Measurements from ENCODE around the gene TCF23.

The TCF23 gene

DNA sequence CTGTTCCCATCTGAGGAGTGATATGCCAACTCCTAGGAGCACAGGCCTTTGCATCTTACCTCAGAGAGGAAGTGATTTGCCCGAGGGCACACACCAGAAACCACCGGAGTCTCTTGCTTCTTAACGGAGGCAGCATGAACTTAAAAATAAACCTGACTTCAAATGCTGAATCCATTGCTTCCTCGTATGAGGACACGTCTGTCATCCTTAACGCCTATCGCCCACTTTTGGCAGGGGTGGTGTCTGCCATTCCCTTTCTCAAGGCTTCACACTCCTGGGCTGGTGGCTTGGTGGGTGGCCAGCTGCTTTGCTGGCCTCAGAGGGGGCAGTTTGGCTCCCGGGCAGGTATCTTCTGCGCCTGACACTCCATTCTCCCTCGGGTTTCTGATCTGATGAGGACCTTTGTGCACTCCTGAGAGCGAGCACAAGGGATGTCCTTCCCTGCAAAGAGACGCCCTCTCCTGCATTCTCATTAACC, 13.3 kb upstream of the TCF23 start:
- Histone ChIP-seq H3K36me3 (ENCODE audit: insufficient read depth, low read length) (peaks cover 8% of the 10 kb centered on the region), H3K4me1 (ENCODE audit: insufficient read depth, low read length) (peaks cover 6% of the 10 kb centered on the region; the same call in 1 of the 2 replicates), H3K9ac (ENCODE audit: low read depth, low read length) (no peak overlapping the region), H3K9me3 (ENCODE audit: control insufficient read depth, insufficient read depth, low read length) (no peaks in the 10 kb centered on the region)

DNA sequence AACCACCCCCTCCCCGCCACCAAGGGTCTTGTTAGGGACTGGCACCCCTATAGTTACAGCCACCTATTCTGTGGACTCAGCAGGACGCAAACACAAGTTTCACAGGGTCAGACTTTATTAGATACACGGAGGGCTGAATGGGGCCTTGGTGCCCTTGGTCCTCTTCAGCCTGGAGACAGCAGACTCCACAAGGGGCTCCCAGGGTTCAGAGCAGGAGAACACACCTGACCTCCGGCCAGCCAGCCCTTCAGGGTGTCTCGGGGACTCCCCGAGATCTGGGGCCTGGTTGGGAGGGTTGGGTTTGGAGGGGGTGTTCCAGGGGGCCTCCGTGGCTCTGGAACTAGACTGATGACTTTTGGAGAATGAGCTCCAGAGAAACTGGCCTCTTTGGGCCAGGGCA, 12.1 kb upstream of the TCF23 start:
- H3K4me1 ChIP-seq (ENCODE audit: insufficient read depth, low read length) = peaks cover 6% of the 10 kb centered on the region; the same call in 1 of the 2 replicates
- peaks cover 7% of the 10 kb centered on the region for H3K36me3 ChIP-seq (ENCODE audit: insufficient read depth, low read length)
- no peak overlapping the region for H3K9ac ChIP-seq (ENCODE audit: low read depth, low read length)

DNA sequence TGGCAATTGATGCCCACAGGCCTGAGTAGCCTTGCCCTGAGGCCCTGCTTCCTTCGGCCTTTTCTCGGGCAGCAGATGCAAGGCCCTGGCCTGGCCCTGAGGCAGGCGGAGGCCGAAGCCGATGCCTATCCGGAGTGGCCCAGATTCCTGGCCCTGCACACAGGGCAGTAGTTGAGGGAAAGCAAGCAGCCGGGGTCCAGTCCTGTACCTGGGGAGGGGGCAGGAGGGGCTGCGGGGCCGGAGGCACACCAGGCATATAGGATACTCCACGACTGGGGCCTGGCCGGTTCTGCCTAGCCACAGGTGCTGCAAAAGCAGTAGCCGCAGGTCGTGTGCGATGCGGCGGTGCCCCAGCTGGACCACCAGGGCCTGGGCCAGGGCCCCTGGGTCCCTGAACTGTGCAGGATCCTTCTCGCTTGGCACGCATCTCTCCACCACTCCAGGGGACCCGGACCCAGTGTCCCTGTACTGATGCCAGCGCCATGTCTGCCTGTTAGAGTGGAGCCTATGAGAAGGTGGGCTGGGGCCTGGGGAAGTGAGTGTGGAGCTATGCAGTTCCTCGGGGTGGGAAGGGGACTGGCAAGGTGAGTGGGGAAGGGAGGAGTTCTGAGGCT, 11.4 kb upstream of the TCF23 start:
- Histone ChIP-seq H3K4me1 (ENCODE audit: insufficient read depth, low read length) (peaks cover 6% of the 10 kb centered on the region; the same call in 1 of the 2 replicates), H3K36me3 (ENCODE audit: insufficient read depth, low read length) (peaks cover 2% of the 10 kb centered on the region)

More for the DNA sequence above, 12.1 kb upstream of the TCF23 start:
- H3K9me3 ChIP-seq (ENCODE audit: control insufficient read depth, insufficient read depth, low read length) = no peaks in the 10 kb centered on the region

DNA sequence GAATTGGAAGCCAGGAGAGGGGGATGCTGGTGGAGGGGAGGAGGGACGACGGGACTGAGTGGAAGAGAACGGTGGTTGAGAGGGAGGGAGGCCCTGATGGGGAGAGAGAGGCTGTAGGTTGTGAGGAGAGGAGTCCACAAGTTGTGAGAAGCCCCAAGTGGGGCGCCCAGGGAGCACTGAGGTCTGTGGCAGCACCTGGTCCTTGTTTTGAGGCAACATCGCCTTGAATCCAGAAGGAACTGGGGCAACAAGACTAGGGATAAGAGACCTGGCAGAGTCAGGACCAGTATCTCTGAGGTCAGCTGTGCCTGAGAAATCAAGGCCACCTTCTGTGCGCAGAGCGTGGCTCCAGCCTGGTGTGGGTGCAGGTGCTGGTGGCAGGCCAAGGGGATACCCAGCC, 10.7 kb upstream of the TCF23 start:
- no peaks in the 10 kb centered on the region for H3K9me3 ChIP-seq (ENCODE audit: control insufficient read depth, insufficient read depth, low read length)
- H3K4me1 ChIP-seq (ENCODE audit: insufficient read depth, low read length) = peaks cover 6% of the 10 kb centered on the region; the same call in 1 of the 2 replicates
- H3K9ac ChIP-seq (ENCODE audit: low read depth, low read length) = no peak overlapping the region

More for the DNA sequence above, 11.4 kb upstream of the TCF23 start:
- Histone ChIP-seq H3K9ac (ENCODE audit: low read depth, low read length) (no peak overlapping the region), H3K9me3 (ENCODE audit: control insufficient read depth, insufficient read depth, low read length) (no peaks in the 10 kb centered on the region)

DNA sequence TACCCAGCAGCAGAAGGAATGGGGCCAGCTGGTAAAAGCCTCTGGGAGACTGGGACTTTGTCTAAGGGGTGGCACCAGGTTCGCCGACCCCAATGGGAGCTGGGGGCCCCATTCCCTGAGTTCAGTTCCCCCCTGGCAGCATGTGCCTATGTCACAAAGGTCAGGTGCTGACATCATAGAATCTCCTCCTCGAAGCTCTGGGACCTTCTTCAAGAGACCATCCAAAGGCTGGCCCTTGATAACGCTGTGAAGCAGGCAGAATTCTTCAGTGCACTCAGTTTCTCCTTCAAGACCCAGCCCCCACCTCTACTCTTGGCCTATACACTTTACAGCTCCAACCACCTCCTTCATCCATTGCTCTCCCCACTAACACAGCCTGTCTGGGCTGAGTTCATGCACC, 9.5 kb upstream of the TCF23 start, which contains the start of gene PRR30:
TSS of gene PRR30 (minus strand) at position 101 of the 400 bp plus-strand sequence. CDS start 1,081 bp downstream, outside the sequence.
- H3K4me1 ChIP-seq (ENCODE audit: insufficient read depth, low read length) = no peaks in the 10 kb centered on the region
- no peaks in the 10 kb centered on the region for H3K9me3 ChIP-seq (ENCODE audit: control insufficient read depth, insufficient read depth, low read length)
- H3K9ac ChIP-seq (ENCODE audit: low read depth, low read length) = no peak within 1 kb of the TSS
- H3K36me3 ChIP-seq (ENCODE audit: insufficient read depth, low read length) = no peaks in the 10 kb centered on the region

More for the DNA sequence above, 10.7 kb upstream of the TCF23 start:
- H3K36me3 ChIP-seq (ENCODE audit: insufficient read depth, low read length) = no peaks in the 10 kb centered on the region

DNA sequence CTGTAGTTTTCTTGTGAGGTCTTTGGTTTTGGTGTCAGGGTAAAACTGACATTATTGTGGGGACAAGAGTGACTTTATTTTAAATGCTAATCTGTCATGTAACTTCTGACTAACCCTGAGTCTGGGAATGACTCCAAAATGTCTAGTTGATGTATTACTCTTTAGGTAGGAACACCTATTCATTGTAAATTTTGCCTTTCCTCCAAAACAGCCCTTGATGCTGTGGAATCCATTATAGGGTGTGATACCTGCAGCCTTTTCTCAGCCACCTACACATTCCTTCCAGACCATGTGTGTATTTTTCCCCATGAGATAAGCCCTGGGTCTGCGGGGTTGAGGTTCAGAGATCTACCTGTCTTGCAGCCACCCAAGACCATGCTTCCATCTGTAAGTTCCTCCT, 5.5 kb upstream of the TCF23 start:
- H3K9me3 ChIP-seq (ENCODE audit: control insufficient read depth, insufficient read depth, low read length) = no peaks in the 10 kb centered on the region
- no peak overlapping the region for H3K9ac ChIP-seq (ENCODE audit: low read depth, low read length)
- no peaks in the 10 kb centered on the region for H3K36me3 ChIP-seq (ENCODE audit: insufficient read depth, low read length)
- H3K4me1 ChIP-seq (ENCODE audit: insufficient read depth, low read length) = no peaks in the 10 kb centered on the region

DNA sequence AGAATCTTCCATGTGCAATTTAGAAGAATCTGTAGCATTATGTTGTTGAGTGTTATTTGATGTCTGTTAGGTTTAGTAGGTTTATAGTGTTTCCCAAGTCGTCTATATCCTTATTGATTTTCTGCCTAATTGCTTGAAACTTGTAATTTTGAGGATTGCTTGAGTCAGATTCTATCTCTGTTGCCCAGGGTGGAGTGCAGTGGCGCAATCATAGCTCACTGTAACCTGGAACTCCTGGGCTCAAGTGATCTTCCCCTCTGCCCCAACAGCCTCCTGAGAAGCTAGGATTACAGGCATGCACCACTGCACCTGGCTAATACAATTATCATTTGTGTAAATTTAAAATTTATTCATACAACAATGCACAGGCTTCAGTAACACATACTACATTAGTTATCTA, 3.1 kb upstream of the TCF23 start:
- Histone ChIP-seq H3K9ac (ENCODE audit: low read depth, low read length) (no peak overlapping the region), H3K36me3 (ENCODE audit: insufficient read depth, low read length) (no peaks in the 10 kb centered on the region), H3K9me3 (ENCODE audit: control insufficient read depth, insufficient read depth, low read length) (no peaks in the 10 kb centered on the region), H3K4me1 (ENCODE audit: insufficient read depth, low read length) (no peaks in the 10 kb centered on the region)

DNA sequence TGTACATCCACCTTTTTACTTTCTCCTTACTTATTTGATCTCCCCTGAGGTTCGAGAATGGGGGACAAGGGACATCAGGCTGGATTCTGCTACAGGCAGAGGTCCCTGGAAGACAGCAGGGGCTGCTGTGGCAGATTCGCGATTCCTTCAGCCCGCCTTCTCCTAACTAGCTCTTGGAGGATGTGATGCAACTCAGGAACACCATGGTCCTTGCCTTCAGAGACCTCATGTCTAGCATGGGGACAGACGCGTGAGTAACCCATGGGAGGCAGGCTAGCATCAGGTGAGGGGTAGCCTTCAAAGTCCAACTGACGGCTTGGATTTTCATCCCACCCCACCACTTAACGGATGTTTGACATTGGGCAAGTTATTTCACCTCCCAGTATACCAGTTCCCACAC, 869 bp upstream of the TCF23 start:
- no peaks in the 10 kb centered on the region for H3K36me3 ChIP-seq (ENCODE audit: insufficient read depth, low read length)
- no peaks in the 10 kb centered on the region for H3K9me3 ChIP-seq (ENCODE audit: control insufficient read depth, insufficient read depth, low read length)
- H3K4me1 ChIP-seq (ENCODE audit: insufficient read depth, low read length) = no peaks in the 10 kb centered on the region
- no peak overlapping the region for H3K9ac ChIP-seq (ENCODE audit: low read depth, low read length)

DNA sequence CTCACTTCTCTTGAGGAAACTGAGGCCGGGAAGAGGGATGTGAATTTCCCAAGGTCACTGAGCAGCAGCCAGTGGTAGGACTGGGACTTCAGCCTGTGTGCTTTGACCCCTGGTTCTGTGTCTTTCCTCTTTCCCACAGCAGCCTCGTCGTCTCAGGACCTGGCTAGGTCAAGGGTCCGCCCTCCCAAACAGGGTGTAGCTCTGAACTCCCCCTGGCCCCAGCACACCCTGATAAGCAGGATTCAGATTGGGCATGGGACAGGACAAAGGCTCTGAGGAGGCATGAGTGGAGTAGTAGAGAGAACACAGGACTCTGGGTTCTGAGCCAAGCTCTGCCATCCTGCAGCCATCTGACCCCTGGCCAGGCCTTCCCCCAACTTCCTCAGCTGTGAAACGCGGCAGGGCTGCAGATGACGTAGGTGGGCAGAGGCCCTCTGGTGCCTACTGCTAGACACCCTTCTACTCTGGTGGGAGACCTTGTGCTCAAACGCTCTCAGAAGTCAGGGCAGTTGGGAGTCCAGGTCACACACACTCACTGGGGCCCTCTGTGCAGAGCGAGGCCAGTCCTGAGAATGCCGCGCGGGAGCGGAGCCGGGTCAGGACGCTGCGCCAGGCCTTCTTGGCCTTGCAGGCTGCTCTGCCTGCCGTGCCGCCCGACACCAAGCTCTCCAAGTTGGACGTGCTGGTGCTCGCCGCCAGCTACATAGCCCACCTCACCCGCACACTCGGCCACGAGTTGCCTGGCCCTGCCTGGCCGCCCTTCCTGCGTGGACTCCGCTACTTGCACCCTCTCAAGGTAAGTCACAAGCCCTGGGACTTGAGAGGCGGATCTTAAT, 984 bp downstream of the TCF23 start:
- Histone ChIP-seq H3K36me3 (ENCODE audit: insufficient read depth, low read length) (no peaks in the 10 kb centered on the region), H3K4me1 (ENCODE audit: insufficient read depth, low read length) (no peaks in the 10 kb centered on the region), H3K9ac (ENCODE audit: low read depth, low read length) (no peak overlapping the region), H3K9me3 (ENCODE audit: control insufficient read depth, insufficient read depth, low read length) (no peaks in the 10 kb centered on the region)

DNA sequence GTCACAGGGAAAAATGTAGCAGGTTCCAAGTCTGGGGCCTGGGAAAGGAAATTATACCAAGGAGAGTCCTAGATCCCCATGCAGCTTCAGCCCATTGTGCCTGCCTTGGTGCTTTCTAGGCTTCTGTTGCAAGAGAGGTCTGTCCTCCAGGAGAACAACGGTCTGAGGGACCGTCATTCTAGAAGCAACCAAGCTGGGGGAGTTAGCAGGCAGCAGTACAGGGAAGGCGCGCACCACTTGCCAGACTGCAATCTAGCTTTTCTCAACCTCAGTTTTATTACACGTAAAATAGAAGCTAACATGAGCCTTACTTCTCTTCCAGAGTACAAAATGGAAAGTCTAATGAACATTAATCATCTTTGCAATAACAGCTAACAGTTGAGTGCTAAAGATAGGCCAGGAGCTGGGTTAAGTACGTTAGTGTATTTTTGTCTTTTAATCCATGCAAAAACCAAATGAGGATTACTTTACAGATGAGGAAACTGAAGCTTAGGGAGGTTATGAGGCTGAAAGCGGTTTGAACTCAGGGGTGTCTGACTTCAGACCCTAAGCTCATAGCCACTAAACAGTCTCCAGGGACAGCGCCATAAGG, 1.9 kb downstream of the TCF23 start:
- H3K4me1 ChIP-seq (ENCODE audit: insufficient read depth, low read length) = peaks cover 2% of the 10 kb centered on the region; the same call in 1 of the 2 replicates
- H3K9ac ChIP-seq (ENCODE audit: low read depth, low read length) = no peak overlapping the region
- H3K9me3 ChIP-seq (ENCODE audit: control insufficient read depth, insufficient read depth, low read length) = no peaks in the 10 kb centered on the region
- H3K36me3 ChIP-seq (ENCODE audit: insufficient read depth, low read length) = no peaks in the 10 kb centered on the region

DNA sequence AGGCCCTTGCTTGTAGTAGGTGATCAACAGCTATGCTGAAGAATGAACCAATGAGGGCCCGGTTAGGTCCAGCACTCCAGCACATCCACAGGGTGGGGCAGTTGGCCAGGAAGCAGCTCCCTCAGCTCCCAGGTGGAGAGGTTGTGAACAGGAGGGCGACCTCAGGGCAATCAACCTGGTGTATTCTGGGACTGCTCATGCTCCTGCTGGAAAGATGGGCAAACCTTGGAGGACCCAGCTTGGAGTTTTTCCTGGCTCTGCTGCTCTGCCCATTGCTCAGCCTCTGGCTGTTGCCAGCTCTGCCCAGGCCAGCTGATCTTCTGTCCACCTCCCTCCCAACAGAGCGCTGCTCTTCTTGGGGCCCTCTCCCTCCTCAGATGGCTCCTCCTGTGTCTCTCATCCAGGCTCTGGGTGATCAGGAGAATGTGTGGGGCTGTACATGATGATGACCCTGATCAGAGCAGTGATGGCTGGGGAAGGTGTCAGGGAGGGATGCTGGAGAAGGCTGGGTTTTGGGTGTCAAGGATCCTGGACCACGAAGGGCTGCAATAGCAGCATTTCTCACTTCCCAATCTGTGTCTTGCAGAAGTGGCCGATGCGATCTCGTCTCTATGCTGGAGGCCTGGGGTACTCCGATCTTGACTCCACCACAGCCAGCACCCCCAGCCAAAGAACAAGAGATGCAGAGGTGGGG, 3.4 kb downstream of the TCF23 start:
- Histone ChIP-seq H3K36me3 (ENCODE audit: insufficient read depth, low read length) (no peaks in the 10 kb centered on the region), H3K9ac (ENCODE audit: low read depth, low read length) (no peak overlapping the region), H3K4me1 (ENCODE audit: insufficient read depth, low read length) (peaks cover 2% of the 10 kb centered on the region; the same call in 1 of the 2 replicates), H3K9me3 (ENCODE audit: control insufficient read depth, insufficient read depth, low read length) (no peaks in the 10 kb centered on the region)

DNA sequence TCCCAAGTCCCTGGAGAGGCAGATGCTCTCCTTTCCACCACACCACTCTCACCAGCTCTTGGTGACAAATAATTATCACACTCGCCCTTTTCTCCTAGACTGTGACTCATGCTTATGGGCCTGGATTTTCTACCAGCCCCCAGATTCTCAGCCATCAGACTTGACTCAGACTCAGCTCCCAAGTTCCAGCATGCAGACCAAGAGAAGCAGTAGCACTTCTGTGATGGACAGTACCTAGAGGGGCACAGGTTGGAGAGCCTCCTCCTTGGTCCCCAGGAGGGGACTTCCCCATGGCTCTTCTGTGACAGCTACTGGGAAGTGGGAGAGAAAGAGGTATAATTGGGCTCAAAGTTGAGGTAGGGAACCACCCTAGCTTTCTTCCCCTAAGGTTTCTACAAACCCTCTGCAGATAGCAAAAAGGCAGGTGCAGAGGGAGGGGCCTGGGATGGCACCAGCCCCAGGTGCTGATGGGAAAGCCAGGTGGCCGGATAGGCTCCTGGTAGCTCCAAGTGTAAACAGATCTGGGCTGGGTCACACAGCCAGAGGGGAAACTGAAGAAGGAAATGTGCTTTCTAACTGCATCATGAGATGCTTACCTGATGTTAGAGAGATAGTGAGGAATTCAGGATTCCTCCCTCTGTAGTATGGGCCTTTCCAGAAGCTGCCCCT, 4.1 kb downstream of the TCF23 start:
- H3K9me3 ChIP-seq (ENCODE audit: control insufficient read depth, insufficient read depth, low read length) = no peaks in the 10 kb centered on the region
- no peaks in the 10 kb centered on the region for H3K36me3 ChIP-seq (ENCODE audit: insufficient read depth, low read length)
- H3K4me1 ChIP-seq (ENCODE audit: insufficient read depth, low read length) = peaks cover 2% of the 10 kb centered on the region; the same call in 1 of the 2 replicates
- H3K9ac ChIP-seq (ENCODE audit: low read depth, low read length) = no peak overlapping the region

DNA sequence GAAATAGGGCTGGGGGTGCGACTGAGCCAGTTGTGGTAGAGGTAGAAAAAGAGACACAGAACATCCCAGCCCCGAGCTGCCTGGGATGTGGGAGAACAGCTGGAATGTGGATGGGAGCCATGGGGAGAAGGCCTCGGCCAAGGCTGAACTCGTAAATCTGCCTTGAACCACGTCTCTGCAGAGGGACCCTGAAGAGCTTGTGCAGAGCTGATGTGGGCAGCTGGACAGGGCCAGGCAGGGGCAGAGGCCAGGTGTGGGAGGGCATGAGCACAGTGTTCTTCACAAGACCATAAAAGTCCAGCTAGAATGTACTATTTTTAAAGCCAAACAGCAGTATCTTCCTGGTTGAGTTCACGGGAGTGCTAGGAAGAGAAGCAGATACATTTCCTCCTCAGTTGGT, 5.7 kb downstream of the TCF23 start:
- Histone ChIP-seq H3K9ac (ENCODE audit: low read depth, low read length) (no peak overlapping the region), H3K4me1 (ENCODE audit: insufficient read depth, low read length) (peaks cover 2% of the 10 kb centered on the region; the same call in 1 of the 2 replicates), H3K36me3 (ENCODE audit: insufficient read depth, low read length) (no peaks in the 10 kb centered on the region)

More for the DNA sequence above, 5.7 kb downstream of the TCF23 start:
- no peaks in the 10 kb centered on the region for H3K9me3 ChIP-seq (ENCODE audit: control insufficient read depth, insufficient read depth, low read length)

All from ES-I3 (cell line).